Progenitor cell of endocrine pancreas (in vitro differentiated cells): ENCODE measurements around the gene IL1R2. TPM values are rescaled to one million over a fixed set of nuclear protein-coding genes. Genes with fewer than 3 reads are reported as not detected.

Experiments used
- DNase-seq: peaks from one replicate; pipeline ENCODE4 v3.0.0; 2021; ENCODE audit warnings: low spot score; ENCODE audit not compliant: unreplicated experiment
- H3K27ac Mint-ChIP-seq: 2 replicates; pipeline ENCODE4 v1.8.0; 2021; ENCODE audit warnings: mild to moderate bottlenecking, moderate library complexity, mixed read lengths
- H3K27me3 Mint-ChIP-seq: 2 replicates; pipeline ENCODE4 v1.8.0; 2021; ENCODE audit warnings: mixed read lengths
- H3K36me3 Mint-ChIP-seq: 2 replicates; pipeline ENCODE4 v1.8.0; 2022; ENCODE audit warnings: mixed read lengths; ENCODE audit not compliant: insufficient read depth
- H3K4me1 Mint-ChIP-seq: 2 replicates; pipeline ENCODE4 v1.8.0; 2021; ENCODE audit warnings: low read depth, mixed read lengths
- H3K4me3 Mint-ChIP-seq: 2 replicates; pipeline ENCODE4 v1.8.0; 2021; ENCODE audit warnings: low read depth, mild to moderate bottlenecking, moderate library complexity, mixed read lengths
- H3K9me3 Mint-ChIP-seq: 2 replicates; pipeline ENCODE4 v1.8.0; 2021; ENCODE audit warnings: low read depth, mixed read lengths
- total RNA-seq: library from RNA; stranded (reverse); gene quantifications from 2 replicates; pipeline ENCODE4 v1.2.1, GENCODE V29; 2021
- TF ChIP-seq, protein P1 (sequence below): fragments of 200-600 bp; sonication (generic); IDR thresholded peaks from one replicate; pipeline ENCODE4 v1.5.0; 2021; ENCODE audit warnings: antibody characterized with exemption, mild to moderate bottlenecking; ENCODE audit not compliant: unreplicated experiment

IL1R2 gene
- total RNA-seq, 1 donor from 2014 or later = not detected

DNA sequence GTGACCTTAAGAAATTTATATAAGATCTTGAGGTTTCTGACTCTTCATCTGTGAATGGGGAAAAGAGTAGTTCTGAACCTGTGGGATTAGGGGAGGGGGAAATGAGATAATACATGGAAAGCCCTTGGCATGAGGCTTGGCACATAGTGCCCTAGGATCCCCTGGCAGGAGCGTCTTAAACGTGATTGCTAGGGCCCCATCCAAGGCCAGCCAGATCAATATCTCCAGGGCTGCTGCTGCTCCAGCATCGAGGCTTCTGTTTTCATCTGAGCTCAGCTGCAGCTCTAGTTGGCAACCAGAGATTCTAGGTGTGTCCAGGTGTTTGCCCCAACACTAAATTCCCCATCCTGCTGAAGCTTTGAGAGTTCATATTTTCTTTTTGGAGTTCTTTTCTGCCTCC lies 71.0 kb downstream of the IL1R2 start:
- Mint-ChIP-seq H3K27me3 (peaks cover 27% of the 10 kb centered on the region), H3K36me3 (no peaks in the 10 kb centered on the region), H3K27ac (no peak overlapping the region), H3K4me1 (peaks cover 27% of the 10 kb centered on the region), H3K9me3 (no peaks in the 10 kb centered on the region), H3K4me3 (no peak overlapping the region)
- DNase-seq = no peak
- TF ChIP-seq, protein P1, sequence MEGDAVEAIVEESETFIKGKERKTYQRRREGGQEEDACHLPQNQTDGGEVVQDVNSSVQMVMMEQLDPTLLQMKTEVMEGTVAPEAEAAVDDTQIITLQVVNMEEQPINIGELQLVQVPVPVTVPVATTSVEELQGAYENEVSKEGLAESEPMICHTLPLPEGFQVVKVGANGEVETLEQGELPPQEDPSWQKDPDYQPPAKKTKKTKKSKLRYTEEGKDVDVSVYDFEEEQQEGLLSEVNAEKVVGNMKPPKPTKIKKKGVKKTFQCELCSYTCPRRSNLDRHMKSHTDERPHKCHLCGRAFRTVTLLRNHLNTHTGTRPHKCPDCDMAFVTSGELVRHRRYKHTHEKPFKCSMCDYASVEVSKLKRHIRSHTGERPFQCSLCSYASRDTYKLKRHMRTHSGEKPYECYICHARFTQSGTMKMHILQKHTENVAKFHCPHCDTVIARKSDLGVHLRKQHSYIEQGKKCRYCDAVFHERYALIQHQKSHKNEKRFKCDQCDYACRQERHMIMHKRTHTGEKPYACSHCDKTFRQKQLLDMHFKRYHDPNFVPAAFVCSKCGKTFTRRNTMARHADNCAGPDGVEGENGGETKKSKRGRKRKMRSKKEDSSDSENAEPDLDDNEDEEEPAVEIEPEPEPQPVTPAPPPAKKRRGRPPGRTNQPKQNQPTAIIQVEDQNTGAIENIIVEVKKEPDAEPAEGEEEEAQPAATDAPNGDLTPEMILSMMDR = no peak

DNA sequence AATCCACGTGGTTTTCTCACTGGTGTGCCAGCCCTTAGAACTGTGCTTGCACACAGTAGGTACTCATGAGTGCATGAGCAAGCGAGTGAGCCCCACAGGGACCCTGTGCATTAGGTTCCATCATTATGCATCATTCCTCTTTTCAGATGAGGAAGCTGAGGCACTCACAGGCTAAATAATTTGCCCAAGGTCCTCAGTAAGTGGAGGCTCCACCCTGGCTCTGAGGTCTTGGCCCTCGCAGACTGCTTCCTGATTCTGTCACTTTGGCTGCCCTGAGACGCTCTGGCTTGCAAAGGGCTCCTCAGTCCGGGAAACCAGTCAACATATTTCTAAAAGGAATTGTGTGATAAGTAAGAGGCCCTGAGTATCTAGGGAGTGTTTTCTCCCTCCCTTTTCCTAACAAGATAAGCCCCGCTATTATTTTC lies 71.7 kb downstream of the IL1R2 start:
- peaks cover 24% of the 10 kb centered on the region for H3K27me3 Mint-ChIP-seq
- no peaks in the 10 kb centered on the region for H3K9me3 Mint-ChIP-seq
- no peak for DNase-seq
- TF ChIP-seq, protein P1 = no peak
- H3K27ac Mint-ChIP-seq = no peak overlapping the region
- H3K4me1 Mint-ChIP-seq = peaks cover 25% of the 10 kb centered on the region
- no peaks in the 10 kb centered on the region for H3K36me3 Mint-ChIP-seq
- H3K4me3 Mint-ChIP-seq = no peak overlapping the region

DNA sequence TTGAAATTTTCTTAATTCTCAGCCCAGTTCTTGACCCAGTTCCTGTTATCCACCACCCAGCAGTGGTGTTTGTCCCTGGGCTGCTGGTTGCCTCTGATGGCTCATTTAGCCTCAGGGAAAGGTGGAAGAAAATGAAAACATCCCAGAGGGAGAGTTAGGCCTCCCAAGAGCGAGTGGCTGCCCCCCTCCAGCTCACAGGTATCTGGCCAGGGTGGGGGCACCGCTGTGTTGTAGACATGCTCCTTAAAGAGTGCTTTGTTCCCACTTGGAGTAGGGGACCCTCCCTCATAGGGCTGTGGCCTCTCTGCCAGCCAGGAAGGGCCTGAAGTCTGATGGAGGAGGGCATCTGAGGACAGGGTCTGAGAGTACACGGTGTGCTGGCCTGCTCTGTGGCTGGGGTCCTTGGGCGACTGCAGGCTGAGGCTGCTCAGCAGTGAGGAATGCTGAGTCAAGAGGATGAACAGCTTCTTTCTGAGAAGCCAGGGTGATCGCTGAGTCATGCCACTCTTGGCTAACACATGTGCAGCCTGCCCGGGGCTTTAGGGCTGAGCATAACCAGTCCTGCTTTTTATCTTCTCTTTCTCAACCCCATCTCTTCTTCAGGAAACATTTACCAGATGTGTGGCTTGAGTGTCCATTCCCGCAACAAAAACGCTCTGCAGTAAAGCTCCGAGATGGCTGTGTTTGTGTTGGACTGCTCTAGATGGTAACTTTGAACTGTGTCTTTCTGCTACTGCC lies 72.3 kb downstream of the IL1R2 start:
- Mint-ChIP-seq H3K36me3 (no peaks in the 10 kb centered on the region), H3K4me1 (peaks cover 25% of the 10 kb centered on the region), H3K27ac (no peak overlapping the region), H3K4me3 (no peak overlapping the region), H3K9me3 (no peaks in the 10 kb centered on the region), H3K27me3 (peaks cover 20% of the 10 kb centered on the region)
- DNase-seq = no peak
- TF ChIP-seq, protein P1 = no peak

DNA sequence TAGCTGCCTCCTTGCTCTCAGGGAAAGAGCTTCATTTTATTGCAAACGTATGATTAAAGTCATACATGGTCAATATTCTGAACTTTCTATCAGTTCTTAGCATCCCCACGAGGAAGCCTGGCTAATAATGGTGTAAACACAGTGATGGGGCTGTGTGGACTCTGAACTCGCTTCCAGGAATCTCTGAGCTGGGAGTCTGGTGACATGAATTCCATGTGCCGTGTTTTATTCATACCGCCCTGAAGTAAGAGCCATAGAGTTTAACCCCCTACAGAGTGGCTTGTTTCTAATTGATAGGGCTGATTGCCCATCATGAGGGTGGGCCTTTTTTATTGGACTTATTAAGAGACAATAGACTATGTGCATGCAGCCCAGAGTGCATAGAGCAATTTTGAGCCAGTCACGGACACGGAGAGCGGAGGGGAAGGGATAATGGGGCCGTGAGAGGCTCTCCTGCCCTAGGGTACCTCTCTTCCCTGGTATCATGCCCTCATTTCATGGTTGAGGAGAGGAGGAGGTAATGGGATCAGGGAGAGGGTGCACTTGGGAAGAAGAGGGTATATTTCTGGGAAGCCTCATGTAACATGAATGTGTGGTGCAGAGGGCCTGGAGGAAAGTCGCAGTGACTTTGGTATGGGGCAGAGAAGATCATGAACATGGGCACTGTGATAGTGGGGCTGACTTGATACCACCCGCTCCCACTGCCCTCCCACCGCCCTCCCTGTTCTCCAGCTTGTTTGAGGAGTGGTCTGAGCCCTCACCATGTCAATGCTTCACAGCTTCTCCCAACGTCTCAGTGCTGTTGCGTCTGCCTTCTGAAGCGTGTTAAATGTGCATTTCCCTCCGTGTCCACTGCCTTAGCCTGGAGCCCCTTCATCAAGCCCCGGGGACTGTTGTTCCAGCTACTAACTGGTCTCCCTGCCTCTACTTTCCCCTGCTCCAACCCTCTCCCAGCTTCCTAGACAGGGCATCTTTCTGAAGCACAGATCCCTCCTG lies 73.2 kb downstream of the IL1R2 start:
- no peaks in the 10 kb centered on the region for H3K9me3 Mint-ChIP-seq
- H3K4me3 Mint-ChIP-seq = no peak overlapping the region
- peak overlapping the region; percentile 59 for H3K27ac Mint-ChIP-seq
- no peaks in the 10 kb centered on the region for H3K36me3 Mint-ChIP-seq
- no peak for DNase-seq
- H3K27me3 Mint-ChIP-seq = peaks cover 13% of the 10 kb centered on the region
- peaks cover 25% of the 10 kb centered on the region for H3K4me1 Mint-ChIP-seq
- TF ChIP-seq, protein P1 = no peak

DNA sequence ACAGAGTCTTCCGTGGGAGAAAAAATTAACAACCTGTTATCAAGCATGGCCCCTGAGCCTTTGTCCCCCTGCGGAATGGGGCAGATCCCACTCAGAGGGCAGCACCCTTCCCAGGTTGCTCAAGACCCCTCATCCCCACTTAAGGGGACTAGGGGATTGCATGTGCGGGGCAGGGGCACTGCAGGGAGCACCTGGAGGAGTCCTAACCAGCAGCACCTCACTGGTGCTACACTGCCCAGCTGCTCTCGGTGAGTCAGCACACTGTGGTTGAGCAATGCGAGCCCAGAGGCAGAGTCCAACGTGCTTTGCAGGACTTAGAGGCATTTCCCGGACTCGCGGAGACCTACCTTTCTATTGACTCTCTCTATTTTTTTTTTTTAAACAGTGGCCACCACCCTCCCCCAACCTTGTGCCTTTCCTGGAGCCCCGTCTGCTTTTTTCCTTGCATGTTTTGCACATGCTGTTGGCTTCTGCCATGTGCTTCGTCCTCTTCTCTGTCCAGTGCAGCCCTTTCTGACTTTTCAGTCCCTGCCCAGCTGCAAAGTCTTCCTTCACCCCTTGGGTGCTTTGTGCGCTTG lies 74.0 kb downstream of the IL1R2 start:
- Mint-ChIP-seq H3K4me1 (peaks cover 25% of the 10 kb centered on the region), H3K4me3 (no peak overlapping the region), H3K9me3 (no peaks in the 10 kb centered on the region), H3K27me3 (peaks cover 11% of the 10 kb centered on the region), H3K36me3 (no peaks in the 10 kb centered on the region), H3K27ac (peak overlapping the region; percentile 59)
- no peak for DNase-seq
- TF ChIP-seq, protein P1 = no peak
